HG02571 (cell line): ENCODE results near the gene ENO4.

Source experiments
- ATAC-seq: cut with Tn5 transposase; IDR thresholded peaks from one replicate; pipeline ENCODE4 v1.9.1; 2021; ENCODE audit warnings: mild to moderate bottlenecking, moderate library complexity; ENCODE audit not compliant: unreplicated experiment

ENO4 gene

DNA sequence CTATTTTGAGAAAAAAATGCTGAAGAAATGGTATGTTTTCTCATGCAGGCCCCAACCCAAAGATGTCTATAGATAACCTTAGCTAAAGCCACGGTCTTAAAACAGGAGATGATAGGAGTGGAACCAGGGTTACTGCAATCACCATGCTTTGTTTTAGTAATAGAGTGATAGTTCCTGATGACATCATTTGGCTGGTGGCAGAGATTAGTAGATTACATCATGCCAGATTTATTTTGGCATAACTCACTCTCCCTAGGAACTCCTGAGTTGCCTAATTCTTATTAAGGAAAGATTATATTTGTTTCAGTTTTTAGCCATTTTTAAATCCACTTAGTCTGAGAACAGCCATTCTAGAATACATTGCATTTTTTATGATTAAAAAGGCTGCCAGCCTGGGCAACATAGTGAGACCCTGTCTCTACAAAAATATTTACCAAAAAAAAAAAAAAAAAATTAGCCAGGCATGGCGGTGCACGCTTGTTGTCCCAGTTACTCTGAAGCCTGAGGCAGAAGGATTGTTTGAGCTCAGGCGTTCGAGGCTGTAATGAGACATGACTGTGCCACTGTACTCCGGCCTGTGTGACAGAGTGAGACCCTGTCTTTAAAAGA, 17.8 kb downstream of the ENO4 start:
- ATAC-seq, result no peak

DNA sequence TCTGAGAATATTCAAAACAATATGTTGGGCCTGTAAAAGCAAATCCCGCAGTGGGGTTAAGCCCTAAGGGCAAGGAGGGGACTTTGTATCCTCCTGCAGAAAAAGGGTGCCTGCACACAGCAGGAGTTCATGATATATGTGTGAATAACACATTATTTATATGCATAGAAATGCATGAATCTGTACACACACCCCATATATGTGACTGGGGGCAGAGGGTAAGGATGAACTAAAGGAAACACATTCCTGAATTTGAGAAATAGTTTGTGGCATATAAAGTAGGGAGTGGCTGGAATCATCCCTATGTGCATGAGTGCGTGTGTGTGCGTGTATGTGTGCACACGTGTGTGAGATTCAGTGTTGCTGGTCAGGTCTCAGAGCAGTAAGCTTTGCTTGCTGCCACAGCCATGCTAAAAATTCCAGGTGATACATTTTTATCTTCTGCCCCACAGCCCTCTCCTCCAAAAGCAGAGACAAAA, 18.9 kb downstream of the ENO4 start:
- ATAC-seq, result no peak

DNA sequence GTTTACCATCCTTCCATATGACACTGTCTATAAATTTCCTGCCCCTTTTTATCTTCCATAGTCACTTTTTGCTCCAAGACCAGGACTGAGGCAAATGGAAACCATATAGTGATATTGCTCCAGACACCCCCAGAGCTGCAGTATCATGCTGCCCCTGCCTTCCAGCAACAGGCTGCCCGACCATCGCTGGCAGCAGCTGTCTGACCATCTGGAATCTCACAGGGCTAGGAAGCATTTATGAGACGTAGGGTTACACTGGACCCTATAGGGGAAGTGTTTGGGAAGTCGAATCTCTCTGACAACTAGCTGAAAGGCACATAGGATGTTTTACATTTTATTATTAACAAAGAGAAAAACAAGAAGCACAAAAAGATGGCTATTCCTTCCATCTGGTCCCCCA, 19.4 kb downstream of the ENO4 start:
- ATAC-seq, result no peak

DNA sequence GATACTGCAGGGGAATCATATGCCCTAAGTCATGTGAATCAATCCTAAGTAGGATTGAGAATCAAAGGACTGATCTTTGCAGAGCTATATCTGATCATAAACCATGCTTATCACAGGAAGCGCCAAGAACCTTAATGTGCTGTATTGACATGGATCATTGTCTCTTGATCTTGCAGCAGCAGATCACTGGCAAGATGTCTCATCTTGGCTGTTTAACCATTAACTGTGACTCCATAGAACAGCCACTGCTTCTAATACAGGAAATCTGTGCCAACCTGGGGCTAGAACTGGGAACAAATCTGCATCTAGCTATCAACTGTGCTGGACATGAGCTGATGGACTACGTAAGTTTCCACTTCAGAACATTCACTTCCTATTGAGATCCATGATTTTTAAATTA, 21.6 kb downstream of the ENO4 start:
- ATAC-seq, result no peak

DNA sequence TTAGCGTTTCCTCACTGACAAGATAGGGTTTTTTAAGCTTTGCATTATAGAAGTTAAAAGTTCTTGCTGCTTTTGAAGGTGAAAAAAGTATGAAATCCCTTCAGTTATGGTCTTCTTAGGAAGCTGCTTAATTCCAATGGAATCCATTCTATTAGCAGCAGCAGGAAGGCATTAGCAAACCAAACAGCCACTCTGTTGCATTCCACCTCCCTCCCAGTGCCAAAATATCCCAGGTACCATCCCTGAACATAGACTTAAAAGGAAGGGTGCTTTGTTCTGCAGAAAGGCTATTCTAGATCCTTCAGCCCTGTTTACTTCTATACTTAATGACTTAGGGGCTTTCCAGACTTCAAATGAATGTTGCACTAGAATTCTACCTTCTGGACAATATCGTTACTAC, 23.8 kb downstream of the ENO4 start:
- ATAC-seq, result no peak

DNA sequence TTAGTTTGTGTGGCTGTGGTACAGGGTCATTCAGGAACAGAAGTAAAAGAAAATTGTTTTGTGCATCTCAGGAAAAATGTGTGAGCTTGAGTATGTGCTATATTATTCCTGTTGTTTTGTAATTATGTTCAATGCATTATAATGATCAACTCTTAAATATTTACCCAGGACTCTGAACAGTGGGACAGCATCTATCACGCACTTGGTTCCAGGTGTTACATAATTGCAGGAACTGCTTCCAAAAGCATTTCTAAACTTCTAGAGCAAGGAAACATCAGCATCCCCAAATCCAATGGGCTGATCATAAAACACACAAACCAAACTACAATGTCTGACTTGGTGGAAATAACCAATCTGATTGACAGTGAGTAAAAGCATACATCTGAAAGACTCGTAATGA, 26.6 kb downstream of the ENO4 start:
- ATAC-seq, result no peak

DNA sequence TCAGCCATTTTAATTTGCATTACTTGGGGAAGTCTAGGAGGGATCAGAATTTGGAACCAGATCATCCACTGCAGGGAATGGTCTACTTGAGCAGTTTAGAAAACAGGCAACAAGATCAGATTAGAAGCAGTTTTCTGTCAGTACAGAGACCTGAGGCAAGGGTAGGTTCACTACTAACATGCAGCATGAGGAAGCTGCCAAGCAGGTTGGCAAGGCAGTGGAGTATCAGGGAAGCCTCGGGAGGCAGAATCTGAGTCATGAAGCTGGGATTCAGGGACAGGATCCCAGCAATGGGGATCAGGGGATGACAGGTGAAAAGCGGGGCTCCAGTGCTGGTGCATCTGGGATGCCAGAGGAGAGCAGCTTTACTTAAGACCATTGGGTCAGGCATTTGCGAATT, 28.1 kb downstream of the ENO4 start:
- no peak for ATAC-seq

DNA sequence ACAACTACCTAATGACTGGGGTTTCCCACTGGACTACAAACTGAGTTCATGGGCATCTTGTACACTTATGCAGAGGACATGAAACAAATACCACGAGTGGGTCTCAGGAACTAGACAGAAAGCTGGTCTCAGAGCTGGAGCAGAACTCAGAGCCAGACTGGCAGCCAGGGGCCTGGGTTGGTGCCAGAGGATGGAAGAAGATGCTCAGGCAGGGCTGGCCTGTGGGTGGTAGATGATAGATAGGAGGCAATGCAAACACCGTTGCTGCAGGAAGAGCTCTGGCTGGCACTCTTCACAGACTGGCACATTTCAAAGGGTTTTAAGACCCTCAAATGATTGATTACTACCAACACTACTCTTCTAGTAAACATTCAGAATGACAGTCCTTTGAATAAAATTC, 28.8 kb downstream of the ENO4 start:
- no peak for ATAC-seq

DNA sequence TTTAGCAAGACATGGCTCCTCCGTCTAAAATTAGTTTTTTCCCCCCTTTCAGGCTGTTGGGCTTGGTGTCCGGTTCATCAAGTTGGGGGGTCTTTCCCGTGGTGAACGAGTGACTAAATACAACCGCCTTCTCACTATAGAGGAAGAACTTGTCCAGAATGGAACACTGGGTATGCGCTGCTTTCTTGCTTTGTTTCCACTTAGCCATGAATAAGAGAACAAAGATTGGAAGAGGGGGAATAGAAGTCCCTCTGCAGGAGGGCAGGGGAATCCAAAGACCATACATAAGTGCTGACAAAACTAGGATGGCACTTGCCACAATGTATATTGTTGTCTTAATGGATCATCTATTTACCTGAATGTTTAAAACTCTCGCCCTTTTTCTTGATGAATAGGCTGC, 30.5 kb downstream of the ENO4 start:
- no peak for ATAC-seq

DNA sequence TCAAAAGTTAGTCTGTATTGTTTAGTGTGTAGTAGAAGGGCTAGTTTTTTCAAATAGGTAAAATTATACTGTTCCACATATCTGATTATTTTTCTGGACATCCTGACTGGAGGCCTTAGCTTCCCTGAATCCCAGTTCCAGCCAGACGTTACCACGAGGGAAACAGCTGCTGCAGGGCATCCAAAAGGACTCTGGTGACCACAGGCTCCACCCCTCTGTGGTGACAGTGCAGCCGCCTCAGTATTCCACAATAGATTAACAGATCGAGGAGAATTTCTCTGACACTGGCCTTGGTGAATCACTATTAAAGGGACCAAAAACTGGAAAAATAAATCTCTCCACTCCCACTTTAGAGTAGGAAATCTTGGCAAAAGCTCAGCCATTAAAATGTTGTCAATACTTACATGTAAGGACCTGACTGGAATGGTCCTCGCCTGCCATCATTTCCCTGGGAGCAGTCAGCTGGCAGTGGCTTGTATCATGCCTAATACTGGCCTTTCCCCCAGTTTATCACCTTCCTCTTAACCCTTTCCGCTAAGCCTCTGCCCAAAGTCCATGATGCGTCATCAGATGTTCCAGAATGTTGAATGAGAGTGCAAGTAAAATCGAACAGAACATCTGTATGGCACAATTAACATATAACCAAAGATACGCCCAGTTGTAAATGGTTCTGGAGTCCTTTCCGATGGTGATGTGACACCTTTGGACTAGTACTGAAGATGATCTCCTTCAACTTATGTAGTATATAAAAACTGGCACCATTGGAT, 31.6 kb downstream of the ENO4 start:
- ATAC-seq, result no peak

DNA sequence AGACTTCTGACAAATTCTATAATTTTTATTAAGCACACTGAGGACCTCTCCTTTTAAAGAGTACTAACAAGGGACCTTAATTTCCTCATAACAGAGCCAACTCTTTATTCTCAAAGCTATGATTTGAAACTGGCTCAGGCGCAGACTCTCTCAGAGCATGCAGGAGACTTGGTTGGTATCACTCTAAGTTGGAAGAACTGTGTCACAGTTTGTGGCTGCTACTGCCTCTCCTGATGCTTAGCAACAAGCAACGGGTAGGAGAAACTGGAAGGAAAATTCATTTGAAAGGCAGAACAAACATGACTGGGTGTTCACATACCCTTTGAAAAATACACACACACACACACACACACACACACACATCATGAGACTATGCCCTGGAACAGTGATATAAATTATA, 33.3 kb downstream of the ENO4 start:
- no peak for ATAC-seq

DNA sequence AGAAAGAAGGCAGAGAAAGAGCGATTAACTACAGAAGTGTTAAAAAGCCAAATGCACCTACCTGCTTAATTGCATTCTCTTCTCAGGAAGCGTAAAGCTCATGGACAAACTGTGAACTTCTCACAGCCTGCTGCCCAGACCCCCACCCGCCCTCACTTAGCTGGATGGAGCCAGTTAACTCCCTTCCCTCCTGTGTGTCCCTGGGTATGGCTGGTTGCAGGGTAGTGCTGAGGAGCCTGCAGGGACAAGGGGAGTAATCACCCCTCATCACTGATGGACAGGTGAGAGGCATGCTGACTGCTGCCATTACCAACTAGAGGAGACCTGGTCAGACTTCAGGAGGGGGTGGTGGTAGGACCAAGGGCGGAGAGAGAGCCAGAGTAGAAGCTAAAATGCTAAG, 37.5 kb downstream of the ENO4 start:
- no peak for ATAC-seq

DNA sequence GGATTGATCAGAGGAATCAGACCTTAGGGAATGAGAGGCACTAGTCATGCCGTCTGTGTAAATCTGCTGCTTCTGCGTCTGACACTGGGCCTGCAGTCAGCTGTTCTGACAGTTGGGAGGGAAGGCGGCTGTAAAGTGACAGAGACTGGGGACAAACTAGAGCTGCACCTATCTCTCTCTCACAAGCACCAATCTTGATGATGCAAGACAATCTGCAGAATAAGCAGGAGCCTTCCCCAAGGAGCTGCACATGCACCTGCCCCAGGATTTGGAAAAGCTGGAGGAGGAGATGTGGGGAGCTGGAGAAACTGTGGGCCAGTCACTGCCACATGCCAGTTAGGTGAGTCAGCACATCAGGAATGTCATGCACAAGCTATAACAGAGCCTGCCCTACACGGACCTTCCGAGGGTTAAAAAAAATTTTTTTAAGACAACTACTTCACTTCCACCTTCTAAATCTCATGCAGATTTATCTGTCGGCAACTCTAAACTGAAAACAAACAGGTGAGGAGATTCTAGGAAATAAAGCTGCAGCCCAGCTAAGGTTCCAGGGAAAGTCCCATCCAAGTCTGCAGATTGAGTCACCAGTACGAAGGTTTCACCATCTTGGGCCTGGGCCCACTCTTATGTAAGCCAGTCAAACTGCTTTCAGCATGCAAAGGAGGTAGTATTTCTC, 39.2 kb downstream of the ENO4 start:
- no peak for ATAC-seq

DNA sequence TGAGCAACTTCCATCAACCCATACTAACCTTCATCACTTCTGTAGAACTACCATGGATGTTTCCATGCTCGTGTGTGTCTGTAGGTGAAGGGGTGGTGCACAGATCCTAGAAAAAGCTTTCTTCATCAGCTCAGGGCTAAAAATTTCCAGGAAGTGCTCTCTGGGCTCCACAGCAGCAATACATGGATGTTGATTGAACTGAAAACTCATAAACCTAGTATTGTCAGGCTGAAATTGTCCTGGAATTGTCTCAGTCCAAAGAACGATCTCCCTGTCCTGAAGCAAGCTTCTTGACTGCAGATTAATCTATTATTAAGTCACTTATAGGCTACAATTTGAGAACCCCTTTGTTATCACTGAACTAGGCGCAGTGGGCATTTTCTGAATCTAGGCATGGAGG, 39.8 kb downstream of the ENO4 start:
- no peak for ATAC-seq

DNA sequence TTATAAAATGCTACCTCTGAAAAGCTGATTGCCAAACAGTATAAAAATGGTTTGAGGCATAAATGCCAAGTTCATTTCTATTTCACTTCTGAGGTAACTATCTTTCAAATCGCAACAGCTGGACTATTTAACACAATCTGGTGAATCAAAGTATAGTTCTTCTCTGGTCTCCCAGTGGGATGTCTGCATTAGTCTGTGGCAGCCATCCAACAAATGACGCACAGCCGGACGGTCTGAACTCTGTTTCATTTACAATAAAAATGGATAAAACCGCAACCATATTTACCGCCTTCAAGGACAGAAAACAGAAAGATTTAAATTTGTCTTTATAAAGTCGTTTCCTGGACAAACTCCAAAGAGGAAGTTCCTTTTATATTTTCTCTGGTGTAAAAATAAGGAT, 41.9 kb downstream of the ENO4 start:
- ATAC-seq, result no peak

DNA sequence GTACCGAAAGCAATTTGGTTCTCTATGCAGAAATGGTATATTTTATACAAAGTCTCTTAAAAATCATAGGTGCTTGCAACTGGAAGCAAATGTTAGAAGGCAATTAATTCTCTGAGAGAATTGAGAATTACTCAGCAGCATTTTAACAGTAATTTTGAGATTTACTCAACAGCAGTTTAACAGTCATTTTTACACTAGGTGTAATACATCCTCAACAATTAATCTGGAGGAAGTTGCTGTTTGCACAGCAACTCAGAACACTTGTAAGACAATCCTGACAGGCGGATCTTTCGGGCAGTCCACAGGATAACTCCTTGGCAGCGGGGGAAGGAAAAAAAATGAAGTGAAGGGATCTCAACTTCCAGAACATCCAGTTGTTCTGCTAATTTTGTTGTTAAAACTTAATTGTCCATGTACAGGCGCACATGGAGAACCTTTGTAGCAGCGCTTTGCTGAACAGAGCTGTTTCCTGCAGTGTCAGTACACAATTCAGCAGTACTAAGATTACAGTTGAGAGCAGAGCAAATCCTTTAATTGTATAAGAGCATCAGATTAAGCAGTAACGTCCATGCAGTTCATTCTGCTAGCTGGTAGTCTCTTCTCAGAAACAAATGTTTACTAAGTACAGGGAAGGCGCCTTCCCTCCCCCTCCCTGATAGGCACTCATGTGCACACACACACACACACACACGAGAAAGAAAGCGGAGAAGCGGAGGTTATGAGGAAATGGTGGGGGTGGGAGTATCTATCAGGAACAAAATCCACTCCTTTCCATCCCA, 43.8 kb downstream of the ENO4 start:
- no peak for ATAC-seq

DNA sequence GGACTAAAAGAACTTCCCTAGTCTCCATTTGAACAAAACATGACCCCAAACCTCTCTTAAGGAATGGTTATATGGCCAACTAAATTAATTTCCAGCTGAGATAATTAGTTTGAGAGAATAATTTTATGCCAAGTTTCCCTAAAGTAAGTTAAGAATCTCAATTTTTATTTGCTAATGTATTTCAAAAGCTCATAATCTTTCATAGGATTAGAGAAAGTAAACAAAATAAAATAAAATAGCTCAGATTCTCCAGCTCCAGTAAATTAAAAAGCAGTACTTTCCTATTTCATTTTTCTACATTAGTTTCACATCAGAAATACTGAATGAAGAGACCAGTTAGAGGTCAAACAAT, 44.4 kb downstream of the ENO4 start:
- no peak for ATAC-seq

DNA sequence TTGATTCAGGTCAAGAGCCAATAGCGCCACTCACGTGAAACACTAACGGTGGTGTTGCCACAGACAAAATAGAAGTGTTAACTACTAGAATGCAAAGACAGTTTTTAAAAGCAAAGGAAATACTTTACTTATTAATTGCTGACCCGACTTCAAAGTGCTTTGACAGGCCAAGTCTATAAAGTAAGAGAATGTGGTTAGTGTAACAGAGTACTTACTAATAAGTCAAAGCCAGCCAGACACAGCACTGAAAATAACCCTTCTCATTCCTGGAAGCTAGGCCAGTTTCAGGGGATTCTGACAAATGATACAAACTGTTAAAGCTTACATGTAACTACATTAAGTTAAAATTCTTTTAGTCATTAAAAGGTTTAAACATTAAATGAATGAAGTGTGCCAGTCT, 50.3 kb downstream of the ENO4 start:
- ATAC-seq, result no peak

DNA sequence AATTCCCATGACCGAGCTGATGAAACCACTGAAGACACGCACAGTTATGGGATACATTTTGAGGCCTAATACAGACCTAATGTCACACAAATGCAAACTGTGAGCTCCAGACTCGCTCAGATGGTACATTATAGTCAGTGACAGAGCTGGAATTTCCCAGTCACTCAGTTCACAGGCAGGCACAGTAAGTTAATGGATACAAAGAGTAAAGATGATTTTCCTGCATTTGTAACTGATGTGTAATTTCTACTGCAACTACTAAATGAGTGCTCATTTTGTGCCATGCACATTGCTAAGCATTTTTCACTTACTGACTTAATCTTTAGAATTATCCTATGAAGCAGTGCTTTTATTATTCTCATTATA, 56.5 kb downstream of the ENO4 start:
- ATAC-seq, result no peak

DNA sequence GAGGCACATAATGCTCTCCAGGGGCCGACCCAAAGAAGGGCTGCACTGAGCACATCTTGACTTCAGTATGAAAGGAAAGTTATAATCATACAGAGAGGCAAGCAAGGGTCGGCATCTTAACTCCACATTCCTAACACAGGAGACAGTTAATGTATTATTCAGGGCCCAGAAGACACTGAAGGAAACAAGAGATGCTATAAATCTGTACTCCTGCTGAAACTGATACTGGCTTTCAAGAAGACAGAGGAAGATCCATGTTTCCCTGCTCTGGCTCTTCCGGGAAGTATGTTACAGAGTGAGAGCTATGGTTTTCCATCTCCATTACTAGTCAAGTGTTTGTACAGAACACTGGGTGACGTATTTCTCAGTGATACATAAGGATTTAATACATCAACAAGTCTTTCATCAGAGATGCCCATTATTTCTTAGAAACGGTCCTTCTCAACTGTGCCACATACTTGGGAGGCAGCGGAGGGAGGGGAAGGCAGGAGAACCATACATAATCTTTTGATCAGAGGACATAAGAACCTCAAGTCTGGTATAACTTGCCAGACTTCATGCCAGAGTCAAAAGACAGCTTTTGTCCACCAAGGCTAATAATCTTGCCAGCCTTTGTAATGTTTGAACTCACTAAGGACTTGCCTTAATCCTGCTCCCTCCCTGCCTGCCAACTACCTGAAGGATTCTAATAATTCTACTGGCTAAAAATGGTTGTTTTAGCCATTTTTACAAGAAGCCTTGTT, 58.1 kb downstream of the ENO4 start:
- ATAC-seq, result no peak

DNA sequence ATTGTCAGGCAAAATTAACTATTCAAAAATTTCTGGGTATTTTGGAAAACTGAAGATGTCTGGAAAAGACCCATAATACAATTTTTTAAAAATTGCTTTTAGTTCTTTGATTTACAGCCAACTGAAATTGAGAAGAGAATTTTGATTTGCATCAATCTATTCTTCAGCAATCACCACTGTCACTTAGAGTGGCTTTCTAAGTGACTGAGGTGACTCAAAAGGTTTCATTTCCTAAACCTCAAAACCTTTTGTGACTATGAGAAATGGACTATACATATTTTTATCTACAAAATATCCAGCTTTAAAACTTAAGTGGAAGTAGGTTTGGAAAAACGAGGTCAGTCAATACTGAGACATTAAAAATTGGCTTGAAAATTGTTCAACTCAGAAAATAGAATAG, 60.0 kb downstream of the ENO4 start:
- no peak for ATAC-seq
